T-helper 1 cell treated with Interleukin-12 subunit alpha and Interleukin-12 subunit beta and Interleukin-4 antibody, amounts not matched to agents 30 ng/mL and 1 ng/mL, for 36 hours (primary cell): Measurements from ENCODE around the gene INPP5E. TPM values are rescaled to one million over a fixed set of nuclear protein-coding genes. Genes with fewer than 3 reads are reported as not detected.
"Not testable (repeated sequence)": the region's sequence is repeated elsewhere in the genome, so short reads cannot be mapped to it uniquely, and the experiment has no call there.

ENCODE experiments used
- intact Hi-C: fragments of 100-400 bp; cut with micrococcal nuclease; formaldehyde crosslinking; loops from one replicate; pipeline ENCODE4 v1.15.1; 2024
- total RNA-seq: library from RNA; stranded (reverse); gene quantifications from 2 replicates; pipeline ENCODE4 v1.2.3, GENCODE V29; 2022

Gene INPP5E
- total RNA-seq, 1 donor from 2014 or later = 23.2 TPM

GRCh38 chr9:136431782-136432350, 7.8 kb downstream of the INPP5E start:
- intact Hi-C loops = no loop called here

- intact Hi-C loops = no loop called here
Measured at GRCh38 chr9:136430588-136431234, 8.9 kb downstream of the INPP5E start.

- intact Hi-C loops = no loop called here
Measured at GRCh38 chr9:136429683-136430491, 9.8 kb downstream of the INPP5E start.

- intact Hi-C loops = no loop called here
Measured at GRCh38 chr9:136429075-136429628, 10.5 kb downstream of the INPP5E start.

- intact Hi-C loops = no loop called here
Measured at GRCh38 chr9:136426787-136427186, 12.9 kb downstream of the INPP5E start.

GRCh38 chr9:136425367-136425766, 14.3 kb downstream of the INPP5E start:
- intact Hi-C loops = not testable (repeated sequence)

- intact Hi-C loops = no loop called here
Measured at GRCh38 chr9:136424750-136425362, 14.8 kb downstream of the INPP5E start.

- intact Hi-C loops = no loop called here
Measured at GRCh38 chr9:136423432-136424146, 16.1 kb downstream of the INPP5E start.

GRCh38 chr9:136422876-136423275, 16.8 kb downstream of the INPP5E start:
- intact Hi-C loops = no loop called here

GRCh38 chr9:136421791-136422190, 17.9 kb downstream of the INPP5E start:
- intact Hi-C loops = no loop called here

- intact Hi-C loops = no loop called here
Measured at GRCh38 chr9:136419092-136419420, 20.6 kb downstream of the INPP5E start.

- intact Hi-C loops = no loop called here
Measured at GRCh38 chr9:136418182-136419091, 21.2 kb downstream of the INPP5E start.

GRCh38 chr9:136416914-136417313, 22.7 kb downstream of the INPP5E start:
- intact Hi-C loops = no loop called here

- intact Hi-C loops = no loop called here
Measured at GRCh38 chr9:136416427-136416826, 23.2 kb downstream of the INPP5E start.

GRCh38 chr9:136412962-136413361, 26.7 kb downstream of the INPP5E start:
- intact Hi-C loops = no loop called here

GRCh38 chr9:136411378-136411777, 28.3 kb downstream of the INPP5E start:
- intact Hi-C loops = loop anchor here (2.0 kb wide), 1 partner anchor 27 kb away; the partner anchor contains the start of gene INPP5E

GRCh38 chr9:136410500-136411287, 29.0 kb downstream of the INPP5E start, which contains the start of the genes ENTR1 and PMPCA:
ENTR1 (minus strand) TSS chr9:136410614; CDS start chr9:136410397, 217 bp downstream.
PMPCA (plus strand) TSS chr9:136410658; CDS start chr9:136410669, 11 bp downstream.
- intact Hi-C loops = loop anchor here (1.0 to 2.0 kb wide), 3 partner anchors 10 to 47 kb away; partner anchors contain the start of genes DNLZ, INPP5E and SNAPC4

- intact Hi-C loops = loop anchor here (1.0 to 10.0 kb wide), 4 partner anchors 10 to 445 kb away; partner anchors contain the start of genes DNLZ, INPP5E, SNAPC4 and UBAC1
Measured at GRCh38 chr9:136409557-136410455, 29.8 kb downstream of the INPP5E start.
